HepG2 (cell line): ENCODE data around the gene ATG7. TPM values are rescaled to one million over a fixed set of nuclear protein-coding genes. Genes with fewer than 3 reads are reported as not detected.

Experiments
- ATAC-seq: fragments of 200-7000 bp; cut with Tn5 transposase; 3 replicates; pipeline ENCODE4 v1.9.1; 2020; ENCODE audit warnings: mild to moderate bottlenecking, moderate library complexity
- BruUV-seq: library from RNA; stranded (reverse); fragments of 400-500 nt; replicated peaks from 2 replicates; lab custom pipeline; 2021; lab: Mats Ljungman, UMichigan
- CTCF ChIA-PET: fragments of 300-600 bp; formaldehyde crosslinking; extraction: SDS; loops from one replicate; lab custom pipeline; 2021; ENCODE audit warnings: low total read pairs, inconsistent platforms, low intra/inter-chr PET ratio; lab: Yijun Ruan, JAX
- POLR2A ChIA-PET: fragments of 350-600 bp; sonication (Branson Sonifier 250); formaldehyde crosslinking; loops from one replicate; lab custom pipeline; 2020; ENCODE audit warnings: antibody characterized with exemption, inconsistent platforms; lab: Yijun Ruan, JAX
- DNase-seq: peaks from one replicate; pipeline ENCODE4 v3.0.0-alpha.2; 2015; ENCODE audit warnings: low spot score
- FAIRE-seq: peaks from 3 replicates; lab custom pipeline; 2011; peaks lifted over from hg19 to GRCh38; lab: Jason Lieb, UNC
- H2AFZ ChIP-seq: one replicate; pipeline ENCODE4 v1.6.1; 2011; ENCODE audit warnings: low read length, inconsistent platforms
- H3K27ac ChIP-seq: fragments of 300-600 bp; 3 replicates; pipeline ENCODE4 v1.8.0; 2011; ENCODE audit warnings: mixed run types, mild to moderate bottlenecking, mixed read lengths, low read length, inconsistent platforms; ENCODE audit not compliant: insufficient read depth; ENCODE audit errors: extremely low read length
- H3K27me3 ChIP-seq, 2 experiments: fragments of 200-600 bp in 1 of 2; 2 replicates in 1 of 2; 3 replicates in 1 of 2; pipeline versions ENCODE4 v1.6.0 to v1.8.0; 2011; ENCODE audit warnings: low read length in 2 of 2, mild to moderate bottlenecking in 2 of 2, moderate library complexity in 2 of 2, inconsistent platforms in 1 of 2; ENCODE audit not compliant: insufficient read depth in 2 of 2, control insufficient read depth in 1 of 2
- H3K36me3 ChIP-seq, 2 experiments: fragments of 200-600 bp in 1 of 2; replicated peaks in 1 of 2; 2 replicates in 1 of 2; 3 replicates in 1 of 2; pipeline versions ENCODE4 v1.5.1 to v1.8.0; 2011; ENCODE audit warnings: low read length in 2 of 2, inconsistent platforms in 1 of 2; ENCODE audit not compliant: insufficient read depth in 2 of 2, control insufficient read depth in 1 of 2
- H3K4me1 ChIP-seq: 2 replicates; pipeline ENCODE4 v1.5.1; 2012; ENCODE audit warnings: low read length, inconsistent platforms; ENCODE audit not compliant: insufficient read depth
- H3K4me2 ChIP-seq: 2 replicates; pipeline ENCODE4 v1.6.0; 2011; ENCODE audit warnings: low read depth, low read length, inconsistent platforms
- H3K4me3 ChIP-seq, 3 experiments: fragments of 200-600 bp in 1 of 3; sonication (generic), shearing (Covaris generic) in 1 of 3; replicated peaks in 1 of 3; 2 replicates each; pipeline ENCODE4 v1.5.1; 2011 to 2016; ENCODE audit warnings: low read length in 3 of 3, inconsistent platforms in 2 of 3, low read depth in 2 of 3, mild to moderate bottlenecking in 2 of 3, control low read depth in 1 of 3, mixed read lengths in 1 of 3; ENCODE audit not compliant: insufficient read depth in 1 of 3
- H3K79me2 ChIP-seq: one replicate; pipeline ENCODE4 v1.6.1; 2011; ENCODE audit warnings: low read length, inconsistent platforms; ENCODE audit not compliant: insufficient read depth
- H3K9ac ChIP-seq: 2 replicates; pipeline ENCODE4 v1.6.0; 2011; ENCODE audit warnings: mild to moderate bottlenecking, low read depth, low read length, inconsistent platforms; ENCODE audit not compliant: insufficient read depth
- H3K9me3 ChIP-seq: 2 replicates; pipeline ENCODE4 v1.5.1; 2012; ENCODE audit warnings: mild to moderate bottlenecking, low read length
- H4K20me1 ChIP-seq: 2 replicates; pipeline ENCODE4 v1.6.0; 2011; ENCODE audit warnings: inconsistent platforms, mild to moderate bottlenecking, low read length, moderate library complexity; ENCODE audit not compliant: insufficient read depth
- CREBL2 ChIP-seq: sonication (generic); formaldehyde crosslinking; IDR thresholded peaks from 2 replicates; pipeline ENCODE4 v1.8.1; 2023; ENCODE audit warnings: missing genetic modification reagents, mild to moderate bottlenecking, borderline replicate concordance
- NR3C1 ChIP-seq: sonication (generic); formaldehyde crosslinking; IDR thresholded peaks from 2 replicates; pipeline ENCODE4 v1.4.0; 2020; ENCODE audit warnings: missing genetic modification reagents
- TFDP1 ChIP-seq: IDR thresholded peaks from 2 replicates; pipeline ENCODE4 v1.6.1; 2016; ENCODE audit warnings: missing compliant biosample characterization, missing genetic modification reagents, borderline replicate concordance
- WGBS: methylation state at CpG from one replicate; pipeline ENCODE4 v1.1.6; 2017; ENCODE audit warnings: low lambda C conversion rate; 5-methylcytosine and 5-hydroxymethylcytosine counted together
- in situ Hi-C: cut with HindIII; loops from 2 replicates; pipeline ENCODE4 v1.10.0; 2017; ENCODE audit warnings: low pct_unique_long_range_greater_than_20kb; ENCODE audit not compliant: extremely low pct_ligation_motif_present
- intact Hi-C: fragments of 100-400 bp; cut with micrococcal nuclease; formaldehyde crosslinking; loops from one replicate; pipeline ENCODE4 v1.10.0; 2022; ENCODE audit not compliant: unreplicated experiment
- polyA plus RNA-seq, 8 experiments: library from polyadenylated mRNA; depleted of rRNA in 3 of 8; stranded (reverse) in 7 of 8; unstranded in 1 of 8; fragments of >200 nt; fragmentation: Illumina TruSeq in 4 of 8; extraction: Trizol in 4 of 8; gene quantifications; 2 replicates each; pipeline versions ENCODE4 v1.2.1 to v1.2.3, GENCODE V29; 2011 to 2016; ENCODE audit warnings: low read depth in 4 of 8, missing spikeins in 1 of 8, mixed read lengths in 1 of 8; ENCODE audit not compliant: insufficient read depth in 1 of 8
- total RNA-seq, 5 experiments: library from RNA; depleted of rRNA; stranded (reverse); fragments of >200 nt; fragmentation: Illumina TruSeq; extraction: Trizol; gene quantifications; 2 replicates each; pipeline ENCODE4 v1.2.3, GENCODE V29; 2016; ENCODE audit warnings: low read depth in 1 of 5
- TF ChIP-seq, protein P1 (sequence below): sonication (generic); formaldehyde crosslinking; IDR thresholded peaks from 2 replicates; pipeline ENCODE4 v1.4.0; 2020; ENCODE audit warnings: missing genetic modification reagents, mild to moderate bottlenecking, borderline replicate concordance

Gene ATG7
- total and polyA plus RNA-seq, 2 of the 13 experiments (the other 11 are each of a cell fraction or from before 2014, with no cell fraction given) = 7.8 to 22.1 TPM

- ATAC-seq (no peak), DNase-seq (no peak), FAIRE-seq (no peak)
- TF ChIP-seq TFDP1 (CRISPR knock-in tag) = no peak
- TF ChIP-seq, protein P1, sequence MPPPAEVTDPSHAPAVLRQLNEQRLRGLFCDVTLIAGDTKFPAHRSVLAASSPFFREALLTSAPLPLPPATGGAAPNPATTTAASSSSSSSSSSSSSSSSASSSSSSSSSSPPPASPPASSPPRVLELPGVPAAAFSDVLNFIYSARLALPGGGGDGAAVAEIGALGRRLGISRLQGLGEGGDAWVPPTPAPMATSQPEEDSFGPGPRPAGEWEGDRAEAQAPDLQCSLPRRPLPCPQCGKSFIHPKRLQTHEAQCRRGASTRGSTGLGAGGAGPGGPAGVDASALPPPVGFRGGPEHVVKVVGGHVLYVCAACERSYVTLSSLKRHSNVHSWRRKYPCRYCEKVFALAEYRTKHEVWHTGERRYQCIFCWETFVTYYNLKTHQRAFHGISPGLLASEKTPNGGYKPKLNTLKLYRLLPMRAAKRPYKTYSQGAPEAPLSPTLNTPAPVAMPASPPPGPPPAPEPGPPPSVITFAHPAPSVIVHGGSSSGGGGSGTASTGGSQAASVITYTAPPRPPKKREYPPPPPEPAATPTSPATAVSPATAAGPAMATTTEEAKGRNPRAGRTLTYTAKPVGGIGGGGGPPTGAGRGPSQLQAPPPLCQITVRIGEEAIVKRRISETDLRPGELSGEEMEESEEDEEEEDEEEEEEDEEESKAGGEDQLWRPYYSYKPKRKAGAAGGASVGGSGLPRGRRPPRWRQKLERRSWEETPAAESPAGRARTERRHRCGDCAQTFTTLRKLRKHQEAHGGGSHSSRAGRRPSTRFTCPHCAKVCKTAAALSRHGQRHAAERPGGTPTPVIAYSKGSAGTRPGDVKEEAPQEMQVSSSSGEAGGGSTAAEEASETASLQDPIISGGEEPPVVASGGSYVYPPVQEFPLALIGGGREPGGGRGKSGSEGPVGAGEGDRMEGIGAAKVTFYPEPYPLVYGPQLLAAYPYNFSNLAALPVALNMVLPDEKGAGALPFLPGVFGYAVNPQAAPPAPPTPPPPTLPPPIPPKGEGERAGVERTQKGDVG (CRISPR knock-in tag) = no peak
- no peak for TF ChIP-seq NR3C1 (CRISPR knock-in tag)
- TF ChIP-seq CREBL2 (CRISPR knock-in tag) = no peak
- BruUV-seq = no TSS peak
- ChIA-PET POLR2A (no interaction called here), CTCF (no interaction called here)
- no peak overlapping the region for H3K27ac ChIP-seq
- no peaks in the 10 kb centered on the region for H3K27me3 ChIP-seq
- H2AFZ ChIP-seq = no peak overlapping the region
- 92% methylated on average over 4 of the region's 4 CpGs for WGBS
- no peaks in the 10 kb centered on the region for H3K36me3 ChIP-seq
- H3K4me2 ChIP-seq = no peak overlapping the region
- H3K9ac ChIP-seq = no peak overlapping the region
- peaks cover 34% of the 10 kb centered on the region for H3K4me1 ChIP-seq
- no peaks in the 10 kb centered on the region for H3K79me2 ChIP-seq
- intact Hi-C loops (no loop called here), in situ Hi-C loops (no loop called here)
- no peaks in the 10 kb centered on the region for H3K9me3 ChIP-seq
- no peaks in the 10 kb centered on the region for H4K20me1 ChIP-seq
- H3K4me3 ChIP-seq = no peak overlapping the region
Observed at GRCh38 chr3:11394392-11394791, 122.2 kb downstream of the ATG7 start.
